ENCODE measurements around the gene GTF2F1.
A peak's percentile ranks its signal among the peaks of the same experiment; 100 is the strongest.

DNA sequence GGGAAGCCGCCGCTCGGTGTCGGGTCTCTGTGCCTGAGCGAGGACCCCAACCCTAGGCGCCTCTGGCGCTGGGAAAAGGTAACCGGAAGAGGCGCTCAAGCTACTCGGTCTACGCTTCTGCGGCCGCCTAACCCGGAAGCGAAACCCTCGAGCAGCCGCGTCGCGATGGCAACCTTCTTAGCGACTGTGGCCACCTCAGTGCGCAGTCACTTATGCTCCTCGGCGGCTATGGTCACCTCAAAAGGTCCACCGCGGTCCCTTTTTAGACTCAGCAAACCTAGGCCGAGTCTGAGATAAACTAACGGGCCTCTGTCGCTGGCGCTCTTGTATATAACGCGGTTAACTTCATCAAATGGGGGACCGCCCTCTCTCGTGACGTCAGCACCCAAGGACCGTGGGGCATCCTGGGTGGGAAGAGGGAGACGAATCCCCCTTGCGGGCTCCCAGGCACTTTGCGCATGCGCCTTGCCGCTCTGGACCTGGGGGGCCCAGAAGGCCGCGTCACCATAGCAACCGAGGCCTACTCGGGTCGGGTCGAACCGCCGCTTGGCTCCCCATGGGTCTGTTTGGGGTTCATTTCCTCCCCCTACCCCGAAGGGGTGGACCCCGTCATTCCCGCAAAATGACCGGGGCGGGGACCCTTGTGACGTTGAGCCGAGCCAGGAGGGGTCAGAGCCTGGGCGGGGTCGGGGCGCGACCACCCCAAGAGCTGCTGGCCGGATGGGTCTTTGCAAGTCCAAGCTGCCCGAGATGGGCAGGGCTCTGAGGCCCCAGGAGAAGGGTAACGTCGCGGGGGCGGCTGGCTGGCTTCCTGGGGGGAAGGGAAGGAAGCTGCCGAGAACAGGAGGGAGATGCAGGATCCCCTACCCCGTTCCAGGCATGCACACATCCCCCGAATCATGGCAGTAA lies at the start of gene GTF2F1:
- TF ChIP-seq, protein P1, sequence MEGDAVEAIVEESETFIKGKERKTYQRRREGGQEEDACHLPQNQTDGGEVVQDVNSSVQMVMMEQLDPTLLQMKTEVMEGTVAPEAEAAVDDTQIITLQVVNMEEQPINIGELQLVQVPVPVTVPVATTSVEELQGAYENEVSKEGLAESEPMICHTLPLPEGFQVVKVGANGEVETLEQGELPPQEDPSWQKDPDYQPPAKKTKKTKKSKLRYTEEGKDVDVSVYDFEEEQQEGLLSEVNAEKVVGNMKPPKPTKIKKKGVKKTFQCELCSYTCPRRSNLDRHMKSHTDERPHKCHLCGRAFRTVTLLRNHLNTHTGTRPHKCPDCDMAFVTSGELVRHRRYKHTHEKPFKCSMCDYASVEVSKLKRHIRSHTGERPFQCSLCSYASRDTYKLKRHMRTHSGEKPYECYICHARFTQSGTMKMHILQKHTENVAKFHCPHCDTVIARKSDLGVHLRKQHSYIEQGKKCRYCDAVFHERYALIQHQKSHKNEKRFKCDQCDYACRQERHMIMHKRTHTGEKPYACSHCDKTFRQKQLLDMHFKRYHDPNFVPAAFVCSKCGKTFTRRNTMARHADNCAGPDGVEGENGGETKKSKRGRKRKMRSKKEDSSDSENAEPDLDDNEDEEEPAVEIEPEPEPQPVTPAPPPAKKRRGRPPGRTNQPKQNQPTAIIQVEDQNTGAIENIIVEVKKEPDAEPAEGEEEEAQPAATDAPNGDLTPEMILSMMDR (IDR thresholded peaks at IDR 0.05 in 4 of 5, conservative IDR thresholded peaks at IDR 0.05 in 1 of 5), result peak in 1 of 5 experiments; percentile 8
- peak in 1 of 2 donors; percentile 18 for TF ChIP-seq POLR2A (IDR thresholded peaks at IDR 0.05)

Data from gastrocnemius medialis (tissue), 4 donors.